ENCODE measurements around the gene LMAN2L.

Gene LMAN2L

DNA sequence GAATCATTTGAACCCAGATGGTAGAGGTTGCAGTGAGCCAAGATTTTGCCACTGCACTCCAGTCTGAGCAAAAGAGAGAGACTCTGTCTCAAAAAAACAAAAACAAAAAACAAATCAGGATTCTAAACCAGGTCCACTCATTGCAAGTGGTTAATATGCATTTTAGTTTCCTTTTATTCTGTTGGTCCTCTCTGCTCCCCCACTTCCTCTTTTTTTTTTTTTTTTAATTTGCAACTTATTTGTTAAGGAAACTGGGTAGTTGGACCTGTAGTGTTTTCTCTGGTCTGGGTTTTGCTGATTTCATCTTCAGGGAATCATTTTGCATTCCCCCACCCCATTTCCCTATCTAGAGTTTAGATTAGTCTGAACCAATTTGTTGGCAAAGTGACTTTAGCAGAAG is 83.3 kb downstream of the LMAN2L start:
- Histone ChIP-seq H3K4me2 (ENCODE audit: insufficient read depth, low read length) (no peak overlapping the region), H3K36me3 (ENCODE audit: insufficient read depth, low read length) (no peaks in the 10 kb centered on the region), H3K9ac (ENCODE audit: low read depth, low read length) (no peak overlapping the region), H4K20me1 (ENCODE audit: insufficient read depth, low read length) (no peaks in the 10 kb centered on the region), H3K4me3 (ENCODE audit: low read depth in 1 of 2, low read length in 2 of 2) (no peak overlapping the region), H3K9me3 (ENCODE audit: insufficient read depth, low read length, severe bottlenecking) (no peaks in the 10 kb centered on the region), H3K27ac (ENCODE audit: low read length) (no peak overlapping the region), H3K27me3 (ENCODE audit: insufficient read depth, low read length, poor library complexity) (no peaks in the 10 kb centered on the region), H3K4me1 (ENCODE audit: insufficient read depth, low read length) (no peaks in the 10 kb centered on the region), H2AFZ (ENCODE audit: low read depth, low read length) (no peak overlapping the region), H3K79me2 (ENCODE audit: insufficient read depth, low read length) (no peaks in the 10 kb centered on the region)
- no peak for DNase-seq
- TF ChIP-seq, protein P1, sequence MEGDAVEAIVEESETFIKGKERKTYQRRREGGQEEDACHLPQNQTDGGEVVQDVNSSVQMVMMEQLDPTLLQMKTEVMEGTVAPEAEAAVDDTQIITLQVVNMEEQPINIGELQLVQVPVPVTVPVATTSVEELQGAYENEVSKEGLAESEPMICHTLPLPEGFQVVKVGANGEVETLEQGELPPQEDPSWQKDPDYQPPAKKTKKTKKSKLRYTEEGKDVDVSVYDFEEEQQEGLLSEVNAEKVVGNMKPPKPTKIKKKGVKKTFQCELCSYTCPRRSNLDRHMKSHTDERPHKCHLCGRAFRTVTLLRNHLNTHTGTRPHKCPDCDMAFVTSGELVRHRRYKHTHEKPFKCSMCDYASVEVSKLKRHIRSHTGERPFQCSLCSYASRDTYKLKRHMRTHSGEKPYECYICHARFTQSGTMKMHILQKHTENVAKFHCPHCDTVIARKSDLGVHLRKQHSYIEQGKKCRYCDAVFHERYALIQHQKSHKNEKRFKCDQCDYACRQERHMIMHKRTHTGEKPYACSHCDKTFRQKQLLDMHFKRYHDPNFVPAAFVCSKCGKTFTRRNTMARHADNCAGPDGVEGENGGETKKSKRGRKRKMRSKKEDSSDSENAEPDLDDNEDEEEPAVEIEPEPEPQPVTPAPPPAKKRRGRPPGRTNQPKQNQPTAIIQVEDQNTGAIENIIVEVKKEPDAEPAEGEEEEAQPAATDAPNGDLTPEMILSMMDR (IDR thresholded peaks at IDR 0.05; ENCODE audit: borderline replicate concordance, extremely low read depth, low read length, poor library complexity, severe bottlenecking), result no peak
- no peak for TF ChIP-seq EZH2 (IDR thresholded peaks at IDR 0.05; ENCODE audit: borderline replicate concordance, low read depth, low read length, severe bottlenecking)
- no peak for ATAC-seq (ENCODE audit: insufficient read depth, low read depth)
